GM19328 (cell line): ENCODE measurements around the gene IGFN1.

ENCODE experiments used
- ATAC-seq: cut with Tn5 transposase; IDR thresholded peaks from one replicate; pipeline ENCODE4 v1.9.1; 2021; ENCODE audit warnings: mild to moderate bottlenecking, moderate library complexity; ENCODE audit not compliant: unreplicated experiment

The IGFN1 gene

GRCh38 chr1:201184307-201185122, 6.1 kb upstream of the IGFN1 start:
- no peak for ATAC-seq

DNA sequence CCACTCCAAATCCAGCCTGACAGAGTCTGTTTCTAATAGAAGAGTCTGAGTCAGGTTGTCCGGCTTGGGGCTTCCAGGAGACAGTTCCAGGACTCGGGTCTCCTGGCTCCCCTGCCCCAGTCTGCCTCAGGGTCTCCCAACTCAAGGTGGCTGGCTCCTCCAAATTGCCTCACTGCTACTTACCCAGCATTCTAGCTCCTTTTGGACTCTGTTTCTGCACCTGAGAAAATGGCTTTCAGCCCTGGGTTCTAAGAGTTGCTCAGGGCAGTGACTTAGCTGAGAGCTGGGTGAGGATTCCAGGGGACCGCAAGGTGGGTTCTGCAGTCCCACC, 5.5 kb upstream of the IGFN1 start:
- no peak for ATAC-seq

GRCh38 chr1:201185527-201186128, 5.0 kb upstream of the IGFN1 start:
- ATAC-seq = no peak

- no peak for ATAC-seq
These were observed 4.4 kb upstream of the IGFN1 start for GRCh38 chr1:201186192-201186591.

DNA sequence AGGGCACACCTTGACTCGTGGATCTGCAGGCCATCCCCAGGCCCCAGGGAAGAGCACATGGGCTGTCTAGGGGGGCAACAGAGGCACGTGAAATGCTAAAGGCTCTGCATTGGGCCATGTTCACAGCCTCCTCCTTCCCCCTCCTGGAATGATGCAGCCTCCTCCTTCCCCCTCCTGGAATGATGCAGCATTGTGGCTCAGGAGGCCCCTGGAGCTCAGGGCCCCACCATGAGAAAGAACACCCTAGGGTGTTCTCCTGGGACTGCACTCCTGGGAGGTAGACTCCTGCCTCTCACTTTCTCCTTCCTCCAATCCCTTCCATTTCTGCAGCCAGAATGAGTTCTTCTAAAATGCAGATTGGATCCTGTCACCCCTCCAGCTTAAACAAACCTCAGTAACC, 1.5 kb upstream of the IGFN1 start:
- ATAC-seq = no peak

DNA sequence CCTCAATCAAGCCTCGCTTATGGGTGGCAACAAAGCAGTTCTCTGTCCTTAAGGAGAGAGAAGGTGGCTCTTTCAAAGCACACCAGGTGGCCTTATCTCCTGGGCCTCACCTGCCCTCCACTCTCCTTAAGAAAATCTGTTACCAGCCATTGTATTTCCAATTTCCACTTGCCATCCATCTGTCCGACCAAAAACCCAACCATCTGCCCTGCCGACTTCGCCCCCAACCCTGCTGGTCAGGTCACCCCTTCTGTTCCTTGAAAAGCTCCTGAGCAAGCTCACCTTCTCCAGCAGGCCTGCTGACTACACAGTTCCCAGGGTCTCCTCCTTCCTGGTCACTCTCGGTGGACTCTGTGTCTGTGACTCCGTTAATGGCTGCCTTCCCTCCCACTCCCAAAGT, 619 bp upstream of the IGFN1 start:
- ATAC-seq = no peak

- ATAC-seq = no peak
These were observed 1.1 kb downstream of the IGFN1 start for GRCh38 chr1:201191653-201192260.

- ATAC-seq = no peak
These were observed 1.7 kb downstream of the IGFN1 start for GRCh38 chr1:201192261-201192788.

- ATAC-seq = no peak
These were observed 3.4 kb downstream of the IGFN1 start for GRCh38 chr1:201194046-201194445.

DNA sequence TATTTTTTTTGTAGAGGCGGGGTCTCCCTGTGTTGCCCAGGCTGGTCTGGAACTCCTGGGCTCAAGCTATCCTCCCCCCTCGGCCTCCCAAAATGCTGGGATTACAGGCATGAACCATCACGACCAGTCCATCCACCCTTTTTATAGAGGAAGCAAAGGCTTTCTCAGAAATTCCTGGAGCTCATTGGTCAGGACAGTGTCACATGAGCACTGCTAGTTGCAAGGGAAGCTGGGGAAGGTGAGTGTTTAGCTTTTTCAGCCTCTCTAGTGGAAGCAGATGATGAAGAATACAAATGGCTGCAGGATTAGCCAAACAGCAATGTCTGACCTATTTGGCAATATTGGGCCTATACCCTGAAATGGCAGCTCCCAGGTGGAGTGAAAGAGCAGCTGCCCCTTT, 8.0 kb downstream of the IGFN1 start:
- ATAC-seq = no peak

DNA sequence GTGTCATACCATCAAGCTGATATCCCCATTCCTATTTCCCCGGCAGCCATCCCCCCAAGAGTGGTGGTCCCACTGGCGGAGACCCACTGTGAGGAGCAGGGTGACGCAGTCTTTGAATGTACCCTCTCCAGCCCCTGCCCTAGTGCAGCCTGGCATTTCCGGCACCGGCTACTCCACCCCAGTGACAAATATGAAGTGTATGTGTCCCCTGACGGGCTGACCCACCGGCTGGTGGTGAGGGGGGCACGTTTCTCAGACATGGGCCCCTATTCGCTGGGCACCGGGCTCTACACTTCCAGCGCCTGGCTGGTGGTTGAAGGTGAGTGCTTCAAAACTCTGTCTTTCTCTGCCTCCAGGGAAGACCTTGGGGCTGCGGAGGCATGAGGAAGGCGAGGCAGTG, 14.4 kb downstream of the IGFN1 start:
- no peak for ATAC-seq

- no peak for ATAC-seq
These were observed 15.6 kb downstream of the IGFN1 start for GRCh38 chr1:201206176-201206575.

DNA sequence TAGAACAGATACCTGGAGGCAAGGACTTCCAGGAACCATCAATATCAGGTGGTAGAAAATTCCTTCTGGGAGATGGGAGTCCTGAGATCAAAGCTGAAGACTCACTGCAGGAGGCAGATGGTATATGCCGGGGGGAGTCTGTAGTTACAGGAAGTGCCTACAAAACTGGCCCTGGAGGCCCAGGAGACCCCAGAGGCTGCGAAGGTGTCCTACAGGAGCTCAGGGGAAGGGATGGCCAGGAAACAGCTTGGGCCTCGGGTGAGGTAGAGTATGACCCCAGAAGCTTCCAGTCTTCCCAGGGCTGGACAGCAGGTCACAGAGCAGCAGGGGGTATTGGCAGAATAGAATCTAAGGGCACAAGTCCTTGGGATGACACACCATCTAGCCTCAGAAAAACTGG, 16.4 kb downstream of the IGFN1 start:
- ATAC-seq = no peak

GRCh38 chr1:201208236-201208635, 17.6 kb downstream of the IGFN1 start:
- no peak for ATAC-seq

- no peak for ATAC-seq
These were observed 21.4 kb downstream of the IGFN1 start for GRCh38 chr1:201212056-201212455.

DNA sequence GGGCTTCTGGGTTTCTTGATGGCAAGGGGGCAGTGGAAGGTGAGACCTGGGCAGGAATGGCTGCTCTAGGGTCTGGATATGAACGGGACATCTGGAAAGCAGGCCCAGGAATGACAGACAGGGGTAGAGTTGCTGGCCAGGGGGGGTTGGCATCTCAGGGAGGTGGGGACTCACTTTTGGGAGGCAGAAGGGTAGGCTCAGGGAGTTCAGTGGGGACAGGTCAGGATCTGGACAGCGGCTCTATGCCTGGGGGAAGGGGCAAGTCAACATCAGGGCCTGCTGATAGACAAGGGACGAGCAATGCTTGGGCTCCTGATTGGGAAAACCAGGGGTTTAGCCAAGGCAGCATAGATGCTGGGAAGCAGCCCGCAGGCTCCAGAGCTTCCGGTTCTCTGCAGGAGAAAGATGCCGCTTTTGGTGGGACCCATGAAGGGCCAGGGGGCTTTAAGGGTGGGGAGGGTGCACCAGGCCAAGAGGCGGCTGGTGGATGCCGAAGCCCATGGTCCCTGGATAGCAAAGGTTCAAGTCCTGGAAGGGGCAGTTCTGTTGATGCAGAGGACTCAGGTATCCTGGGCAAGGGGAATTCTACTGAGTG, 21.9 kb downstream of the IGFN1 start:
- ATAC-seq = no peak

DNA sequence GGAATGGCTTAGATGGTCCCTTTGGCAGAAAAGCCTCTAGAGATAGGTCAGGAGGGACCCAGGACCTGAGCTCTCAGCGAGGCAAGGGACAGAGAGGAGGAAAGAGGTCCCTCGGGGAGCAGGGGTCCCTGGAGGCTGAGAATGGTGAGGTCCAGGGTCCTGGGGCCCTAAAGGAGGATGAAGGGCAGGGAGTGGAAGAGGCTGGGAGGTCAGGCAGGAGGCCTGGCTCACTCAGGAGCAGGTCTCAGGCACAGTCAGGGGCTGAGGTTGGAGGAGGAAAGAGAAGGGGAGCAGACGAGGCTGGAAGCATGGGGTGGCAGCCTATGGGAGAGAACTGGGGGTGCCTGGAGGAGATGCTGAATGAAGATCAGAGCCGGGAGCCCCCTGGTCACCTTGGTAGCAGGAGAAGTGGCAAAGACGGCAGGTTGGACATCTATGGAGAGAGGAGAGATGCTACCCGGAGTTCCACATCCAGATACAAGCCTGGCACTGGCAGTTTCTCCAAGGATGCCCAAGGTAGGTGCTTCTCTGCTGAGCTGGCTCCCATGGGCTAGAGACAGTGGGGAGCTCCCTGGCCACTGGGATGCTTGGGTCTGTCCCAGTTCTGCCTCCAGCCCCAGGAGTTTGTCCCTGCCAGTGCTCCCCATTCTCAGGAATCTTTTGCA, 22.6 kb downstream of the IGFN1 start:
- ATAC-seq = no peak

DNA sequence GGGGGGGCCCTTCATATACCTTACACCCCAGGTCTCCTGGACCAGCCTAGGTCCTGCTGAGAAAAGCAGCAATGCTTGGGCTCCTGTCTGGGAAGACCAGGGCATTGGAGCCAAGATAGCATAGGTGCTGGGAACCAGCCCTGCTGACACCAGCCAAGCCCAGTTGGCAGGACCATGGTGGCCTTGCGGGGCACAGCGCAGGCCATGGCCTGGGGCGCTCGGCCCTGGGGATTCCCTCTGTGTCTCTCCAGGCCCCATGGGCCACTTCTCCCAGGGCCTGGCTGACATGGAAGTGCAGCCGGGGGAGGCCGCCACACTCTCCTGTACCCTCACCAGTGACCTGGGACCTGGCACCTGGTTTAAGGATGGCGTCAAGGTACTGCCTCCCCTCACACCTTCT, 23.3 kb downstream of the IGFN1 start:
- no peak for ATAC-seq

DNA sequence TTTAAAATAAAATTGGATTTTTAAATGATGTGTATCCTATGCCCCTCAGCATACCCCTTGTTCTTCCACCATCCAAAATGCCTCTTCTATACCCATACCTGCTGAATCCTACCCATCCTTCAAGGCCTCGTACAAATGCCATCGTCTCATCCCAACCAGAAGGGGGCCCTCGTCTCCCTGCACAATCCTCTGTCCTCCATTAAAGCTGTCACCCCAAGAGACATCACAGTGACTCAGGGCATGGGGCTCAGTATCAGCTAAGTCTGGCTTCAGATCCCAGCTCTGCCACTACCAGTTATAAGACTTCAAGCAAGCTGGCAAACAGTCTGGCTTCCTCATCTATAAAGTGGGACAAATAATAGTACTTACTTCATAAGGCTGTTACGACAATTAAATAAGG, 23.8 kb downstream of the IGFN1 start:
- no peak for ATAC-seq

- ATAC-seq = no peak
These were observed 24.3 kb downstream of the IGFN1 start for GRCh38 chr1:201214886-201215285.
